ENCODE data around the gene ERCC6L2. TPM values are rescaled to one million over a fixed set of nuclear protein-coding genes. Genes with fewer than 3 reads are reported as not detected.

The ERCC6L2 gene
- total RNA-seq, 1 experiment from 2014 or later, result 43.0 TPM

- no peaks in the 10 kb centered on the region for H3K36me3 Mint-ChIP-seq
- DNase-seq (ENCODE audit: low spot score), result no peak
- H3K4me1 Mint-ChIP-seq, result no peaks in the 10 kb centered on the region
- no peaks in the 10 kb centered on the region for H3K27me3 Mint-ChIP-seq (ENCODE audit: low read depth)
- ATAC-seq, result no peak
- TF ChIP-seq ATF1 (CRISPR knock-in tag; IDR thresholded peaks at IDR 0.05) (no peak), TCF7 (CRISPR knock-in tag; IDR thresholded peaks at IDR 0.05; ENCODE audit: low read depth) (no peak), ZNF423 (CRISPR knock-in tag; IDR thresholded peaks at IDR 0.05) (no peak), CBFB (CRISPR knock-in tag; IDR thresholded peaks at IDR 0.05; ENCODE audit: low read depth) (no peak), ZNF512 (CRISPR knock-in tag; IDR thresholded peaks at IDR 0.05; ENCODE audit: borderline replicate concordance) (no peak), ZMAT4 (CRISPR knock-in tag; IDR thresholded peaks at IDR 0.05) (no peak), IRF2 (CRISPR knock-in tag; IDR thresholded peaks at IDR 0.05; ENCODE audit: borderline replicate concordance, low read depth) (no peak)
- H3K9me3 Mint-ChIP-seq, result no peaks in the 10 kb centered on the region
- H3K4me3 Mint-ChIP-seq, result no peak overlapping the region
- no peak overlapping the region for H3K27ac Mint-ChIP-seq
- POLR2A ChIA-PET, result no interaction called here
- CTCF ChIA-PET, result no interaction called here
Observed at GRCh38 chr9:95833546-95834178, 41.8 kb upstream of the ERCC6L2 start.

- Mint-ChIP-seq H3K36me3 (no peaks in the 10 kb centered on the region), H3K9me3 (no peaks in the 10 kb centered on the region), H3K4me3 (no peak overlapping the region), H3K4me1 (no peaks in the 10 kb centered on the region), H3K27ac (no peak overlapping the region), H3K27me3 (ENCODE audit: low read depth) (no peaks in the 10 kb centered on the region)
- DNase-seq (ENCODE audit: low spot score) (no peak), ATAC-seq (no peak)
- no peak for TF ChIP-seq ARID4B (CRISPR knock-in tag; IDR thresholded peaks at IDR 0.05; ENCODE audit: borderline replicate concordance)
- TF ChIP-seq HMGXB4 (CRISPR knock-in tag; IDR thresholded peaks at IDR 0.05), result no peak
- no peak for TF ChIP-seq ZNF416 (CRISPR knock-in tag; IDR thresholded peaks at IDR 0.05)
- no peak for TF ChIP-seq FOXP1 (CRISPR knock-in tag; IDR thresholded peaks at IDR 0.05; ENCODE audit: borderline replicate concordance)
- no peak for TF ChIP-seq ZBTB21 (CRISPR knock-in tag; IDR thresholded peaks at IDR 0.05; ENCODE audit: borderline replicate concordance)
- no peak for TF ChIP-seq TEAD1 (CRISPR knock-in tag; IDR thresholded peaks at IDR 0.05)
- no peak for TF ChIP-seq SMAD3 (CRISPR knock-in tag; IDR thresholded peaks at IDR 0.05; ENCODE audit: borderline replicate concordance)
- TF ChIP-seq PRRX2 (CRISPR knock-in tag; IDR thresholded peaks at IDR 0.05), result no peak
- CTCF ChIA-PET, result no interaction called here
- POLR2A ChIA-PET, result interaction anchor here (0.6 kb wide), 1 partner anchor 243 kb away, joined by 3 read pairs; no protein-coding TSS in a partner anchor
Observed at GRCh38 chr9:95834281-95834907, 41.1 kb upstream of the ERCC6L2 start.

All from WTC11 (cell line).